HG03097 (cell line): ENCODE results near the gene ANAPC5.
"Not testable (repeated sequence)": the region's sequence is repeated elsewhere in the genome, so short reads cannot be mapped to it uniquely, and the experiment has no call there.

Experiments
- ATAC-seq: cut with Tn5 transposase; IDR thresholded peaks from one replicate; pipeline ENCODE4 v1.9.1; 2021; ENCODE audit not compliant: unreplicated experiment, low FRiP score

ANAPC5 gene

DNA sequence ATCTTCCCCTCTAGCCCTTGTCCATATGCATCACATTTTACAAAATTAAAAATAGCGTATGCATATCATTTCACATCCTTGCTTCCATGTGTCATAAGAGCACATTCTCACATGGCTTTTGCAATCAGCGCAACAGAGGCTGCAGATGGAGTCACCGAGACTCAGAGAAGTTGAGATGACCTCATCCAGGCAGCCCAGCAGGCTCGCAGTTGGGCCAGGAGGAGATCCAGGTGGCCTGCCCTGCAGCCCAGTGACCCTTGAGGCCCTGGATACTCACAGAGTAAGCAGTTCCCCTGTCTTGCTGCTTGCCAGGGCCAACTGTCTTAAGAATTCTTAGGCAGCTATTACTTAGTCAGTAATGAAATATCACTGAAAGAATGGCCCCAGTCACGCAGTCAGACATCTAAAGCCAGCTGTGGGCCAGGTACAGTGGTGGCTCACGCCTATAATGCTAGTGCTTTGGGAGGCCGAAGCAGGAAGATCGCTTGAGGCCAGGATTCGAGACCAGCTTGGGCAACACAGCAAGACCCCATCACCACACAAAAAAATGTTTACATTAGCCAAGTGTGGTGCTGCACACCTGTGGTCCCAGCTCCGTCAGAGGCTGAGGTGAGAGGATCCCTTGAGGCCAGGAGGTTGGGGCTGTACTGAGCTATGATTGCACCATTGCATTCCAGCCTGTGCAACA lies 64.8 kb downstream of the ANAPC5 start:
- no peak for ATAC-seq

DNA sequence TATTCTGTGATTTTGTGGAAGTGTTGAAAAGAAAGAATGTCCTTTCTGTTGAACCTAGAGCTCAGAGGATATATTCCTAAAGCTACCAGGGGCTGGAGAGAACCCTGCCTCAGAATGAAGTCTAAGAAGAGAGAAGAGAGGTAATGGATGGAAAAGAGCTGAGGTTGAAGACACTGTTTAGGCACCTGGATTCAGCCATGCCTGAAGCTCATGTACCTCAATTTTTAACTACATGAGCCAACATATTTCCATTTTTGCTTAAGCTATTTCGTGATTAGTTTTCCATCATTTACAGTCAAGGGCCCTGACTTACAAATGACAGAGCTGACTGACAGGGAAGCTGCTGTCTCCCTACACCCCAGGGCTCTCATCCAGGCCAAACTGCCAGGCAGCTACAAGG lies 66.4 kb downstream of the ANAPC5 start:
- no peak for ATAC-seq

GRCh38 chr12:121284551-121285390 lies 67.4 kb downstream of the ANAPC5 start:
- no peak for ATAC-seq

- ATAC-seq, result no peak
These were observed 68.4 kb downstream of the ANAPC5 start for GRCh38 chr12:121283841-121284240.

GRCh38 chr12:121283388-121283787 lies 68.8 kb downstream of the ANAPC5 start:
- ATAC-seq, result no peak

DNA sequence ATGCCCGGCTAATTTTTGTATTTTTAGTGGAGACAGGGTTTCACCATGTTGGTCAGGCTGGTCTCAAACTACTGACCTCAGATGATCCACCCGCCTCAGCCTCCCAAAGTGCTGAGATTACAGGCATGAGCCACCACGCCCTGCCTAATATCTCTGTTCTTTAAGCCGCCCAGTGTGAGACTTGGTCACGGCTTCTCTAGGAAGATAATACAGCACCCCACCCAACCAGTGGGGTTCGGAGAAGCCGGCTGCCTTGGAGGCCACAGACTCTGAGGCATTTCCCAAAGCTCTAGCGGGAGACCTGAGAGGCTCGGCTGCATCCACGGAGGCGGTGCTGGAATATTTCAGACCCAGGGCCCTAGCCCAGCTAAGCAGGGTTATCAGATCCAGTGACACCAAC lies 69.3 kb downstream of the ANAPC5 start:
- not testable (repeated sequence) for ATAC-seq

- no peak for ATAC-seq
These were observed 70.0 kb downstream of the ANAPC5 start for GRCh38 chr12:121282072-121282742.

GRCh38 chr12:121281116-121281515 lies 71.1 kb downstream of the ANAPC5 start:
- ATAC-seq, result not testable (repeated sequence)

GRCh38 chr12:121280531-121280930 lies 71.7 kb downstream of the ANAPC5 start:
- ATAC-seq, result not testable (repeated sequence)

DNA sequence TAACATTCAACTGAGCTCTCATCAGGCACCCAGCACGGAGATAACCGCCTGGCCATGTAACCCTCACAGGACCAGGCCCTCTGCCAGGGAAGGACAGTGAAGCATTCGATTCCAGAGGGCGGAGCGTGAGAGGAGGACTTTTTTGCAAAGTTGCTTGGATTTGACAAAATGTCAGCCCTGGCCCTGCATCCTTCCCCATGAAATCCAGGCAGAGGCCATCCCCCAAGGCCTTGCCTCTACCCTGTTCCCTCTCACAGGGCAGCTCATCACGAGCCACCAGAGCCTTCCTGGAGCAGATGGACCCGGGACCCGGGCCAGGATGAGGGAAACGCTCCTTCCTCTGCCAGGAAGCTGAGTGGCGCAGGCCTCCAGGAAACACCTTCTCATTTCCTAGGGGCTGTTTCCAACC lies 72.7 kb downstream of the ANAPC5 start:
- no peak for ATAC-seq

DNA sequence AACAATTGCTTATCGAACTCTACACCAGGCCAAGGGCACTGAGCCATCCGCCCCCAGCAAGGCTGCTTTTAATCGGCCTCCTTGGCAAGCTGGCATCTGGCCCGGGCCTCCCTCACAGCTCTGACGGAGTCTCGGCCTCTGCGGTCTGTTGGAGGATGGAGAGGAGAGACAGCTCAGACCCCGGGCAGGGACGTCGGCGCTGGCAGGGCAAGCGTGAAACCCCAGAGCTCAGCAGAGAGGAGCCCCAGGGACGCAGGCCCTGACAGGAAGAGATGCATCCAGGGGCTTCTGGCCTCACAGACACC lies 73.2 kb downstream of the ANAPC5 start:
- no peak for ATAC-seq

DNA sequence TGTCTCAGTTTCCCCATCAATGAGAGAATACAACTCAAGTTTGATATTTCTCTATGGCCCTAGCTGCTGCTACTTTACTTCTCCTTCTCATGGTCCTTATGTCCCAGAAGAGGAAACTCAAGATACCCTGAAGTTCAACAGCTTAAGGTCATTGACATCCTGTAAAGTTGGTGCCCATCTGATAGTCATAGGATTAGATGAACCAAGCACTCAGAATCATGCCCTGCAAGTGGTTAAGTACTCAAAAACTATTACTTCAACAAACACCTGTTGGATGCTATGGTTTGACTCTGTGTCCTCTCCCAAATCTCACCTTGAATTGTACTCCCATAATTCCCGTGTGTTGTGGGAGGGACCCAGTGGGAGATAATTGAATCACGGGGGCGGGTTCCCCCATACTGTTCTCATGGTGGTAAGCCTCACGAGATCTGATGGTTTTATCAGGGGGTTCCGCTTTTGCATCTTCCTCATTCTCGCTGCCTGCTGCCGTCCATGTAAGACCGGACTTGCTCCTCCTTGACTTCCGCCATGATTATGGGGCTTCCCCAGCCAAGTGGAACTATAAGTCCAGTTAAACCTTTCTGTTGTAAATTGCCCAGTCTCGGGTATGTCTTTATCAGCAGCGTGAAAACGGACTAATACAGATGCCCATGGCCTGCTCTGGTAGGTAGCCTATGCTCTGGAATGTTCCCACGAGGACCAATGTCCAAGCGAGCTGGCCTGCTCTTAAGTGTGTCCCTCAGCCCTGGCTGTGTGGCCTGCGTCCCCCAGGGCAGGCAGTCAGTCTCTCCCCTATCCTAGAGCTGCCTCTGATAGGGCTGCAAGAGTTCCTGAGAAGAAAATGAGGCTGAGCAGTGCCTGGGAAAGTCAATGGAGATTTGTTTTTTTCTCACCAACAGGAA lies 73.8 kb downstream of the ANAPC5 start:
- ATAC-seq, result no peak

GRCh38 chr12:121277374-121277759 lies 74.8 kb downstream of the ANAPC5 start:
- ATAC-seq, result no peak

- ATAC-seq, result no peak
These were observed 78.0 kb downstream of the ANAPC5 start for GRCh38 chr12:121274036-121274763.

- ATAC-seq, result no peak
These were observed 78.8 kb downstream of the ANAPC5 start for GRCh38 chr12:121273364-121273896.

- ATAC-seq, result no peak
These were observed 84.4 kb downstream of the ANAPC5 start for GRCh38 chr12:121267822-121268221.

GRCh38 chr12:121264951-121265515 lies 87.2 kb downstream of the ANAPC5 start:
- ATAC-seq, result no peak

GRCh38 chr12:121264135-121264534 lies 88.1 kb downstream of the ANAPC5 start:
- no peak for ATAC-seq

DNA sequence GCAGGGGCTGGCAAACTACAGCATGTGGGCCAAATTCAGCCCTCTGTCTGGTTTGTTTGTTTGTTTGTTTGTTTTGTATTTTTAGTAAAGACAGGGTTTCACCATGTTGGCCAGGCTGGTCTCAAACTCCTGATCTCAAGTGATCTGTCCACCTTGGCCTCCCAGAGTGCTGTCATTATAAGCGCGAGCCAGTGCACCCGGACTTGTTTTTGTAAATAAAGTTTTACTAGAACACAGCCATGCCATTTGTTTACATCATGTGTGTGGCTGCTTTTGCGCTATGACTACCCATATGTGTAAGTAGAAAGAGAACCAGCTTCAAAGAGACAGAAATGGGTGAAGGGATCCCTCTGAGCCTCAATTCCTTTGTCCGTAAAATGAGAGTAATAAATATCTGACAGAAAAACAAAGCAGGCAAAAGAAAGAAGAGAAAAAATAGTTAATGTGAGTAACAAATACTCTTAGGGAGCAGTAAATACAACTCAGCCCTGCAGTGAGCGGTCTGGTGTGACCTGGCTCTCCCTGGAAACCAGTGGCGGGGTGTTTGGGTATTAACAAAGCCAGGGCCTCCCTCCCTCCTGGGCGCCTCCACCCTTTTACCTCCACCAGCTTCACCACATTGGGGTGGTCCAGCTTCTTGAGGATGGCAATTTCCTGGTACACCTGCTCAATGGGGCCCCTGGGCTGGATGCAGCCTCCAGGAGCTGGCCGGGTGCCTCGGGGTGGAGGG lies 88.8 kb downstream of the ANAPC5 start:
- ATAC-seq, result no peak
